PC-3 (cell line): ENCODE measurements around the gene NPPB. TPM values are rescaled to one million over a fixed set of nuclear protein-coding genes. Genes with fewer than 3 reads are reported as not detected.

Experiments
- ATAC-seq: fragments of 200-7000 bp; cut with Tn5 transposase; 2 replicates; pipeline ENCODE4 v1.9.1; 2020; ENCODE audit warnings: mild to moderate bottlenecking, moderate library complexity
- BruUV-seq: library from RNA; stranded (reverse); fragments of 400-500 nt; replicated peaks from 2 replicates; lab custom pipeline; 2021; lab: Mats Ljungman, UMichigan
- CTCF ChIA-PET: fragments of 300-600 bp; sonication (Branson Sonifier 250); formaldehyde crosslinking; loops from one replicate; lab custom pipeline; 2022; ENCODE audit warnings: antibody characterized with exemption; lab: Charles Lee
- POLR2A ChIA-PET: fragments of 300-600 bp; sonication (Branson Sonifier 250); formaldehyde crosslinking; loops from one replicate; lab custom pipeline; 2022; ENCODE audit warnings: antibody characterized with exemption; ENCODE audit not compliant: unreplicated experiment; lab: Charles Lee
- DNase-seq: peaks from one replicate; pipeline ENCODE4 v3.0.0-alpha.2; 2015
- H2AFZ ChIP-seq: fragments of 300-600 bp; sonication (generic); 2 replicates; pipeline ENCODE4 v1.6.0; 2016; ENCODE audit warnings: antibody characterized with exemption, low read length
- H3F3A ChIP-seq: fragments of 300-600 bp; sonication (generic); one replicate; pipeline ENCODE4 v1.6.0; 2017; ENCODE audit warnings: antibody characterized with exemption, low read length, control low read depth, mild to moderate bottlenecking; ENCODE audit not compliant: unreplicated experiment
- H3K27ac ChIP-seq: fragments of 300-600 bp; sonication (generic); 2 replicates; pipeline ENCODE4 v1.5.1; 2016; ENCODE audit warnings: mild to moderate bottlenecking, low read length
- H3K27me3 ChIP-seq: fragments of 300-600 bp; sonication (generic); 2 replicates; pipeline ENCODE4 v1.6.1; 2016; ENCODE audit warnings: low read length, mixed read lengths
- H3K36me3 ChIP-seq: fragments of 300-600 bp; sonication (generic); 2 replicates; pipeline ENCODE4 v1.6.1; 2016; ENCODE audit warnings: low read depth, mixed run types, low read length, mixed read lengths
- H3K4me1 ChIP-seq: fragments of 300-600 bp; sonication (generic); 2 replicates; pipeline ENCODE4 v1.5.1; 2016; ENCODE audit warnings: low read length; ENCODE audit not compliant: insufficient read depth
- H3K4me2 ChIP-seq: fragments of 300-600 bp; sonication (generic); 2 replicates; pipeline ENCODE4 v1.6.0; 2016; ENCODE audit warnings: low read length
- H3K4me3 ChIP-seq: fragments of 300-600 bp; sonication (generic); 2 replicates; pipeline ENCODE4 v1.5.1; 2016; ENCODE audit warnings: mild to moderate bottlenecking, low read length, mixed read lengths
- H3K79me2 ChIP-seq: fragments of 300-600 bp; sonication (generic); 2 replicates; pipeline ENCODE4 v1.6.1; 2017; ENCODE audit warnings: low read length, mixed read lengths
- H3K9ac ChIP-seq: fragments of 300-600 bp; sonication (generic); 2 replicates; pipeline ENCODE4 v1.6.0; 2016; ENCODE audit warnings: mild to moderate bottlenecking, low read length
- H3K9me2 ChIP-seq: fragments of 300-600 bp; sonication (generic); replicated peaks from 2 replicates; pipeline ENCODE4 v1.6.1; 2016; ENCODE audit warnings: mixed run types, low read length, mixed read lengths
- H3K9me3 ChIP-seq: fragments of 300-600 bp; sonication (generic); 2 replicates; pipeline ENCODE4 v1.6.1; 2016; ENCODE audit warnings: low read length, mixed read lengths
- H4K20me1 ChIP-seq: fragments of 300-600 bp; sonication (generic); 2 replicates; pipeline ENCODE4 v1.6.1; 2016; ENCODE audit warnings: low read length, mixed read lengths
- CTCF ChIP-seq: fragments of 300-600 bp; sonication (generic); conservative IDR thresholded peaks from 2 replicates; pipeline ENCODE4 v1.5.1; 2017; ENCODE audit warnings: antibody characterized with exemption, low read depth, mild to moderate bottlenecking, low read length
- EZH2 ChIP-seq: fragments of 300-600 bp; sonication (generic); IDR thresholded peaks from one replicate; pipeline ENCODE4 v1.6.1; 2017; ENCODE audit warnings: antibody characterized with exemption, mild to moderate bottlenecking, low read length; ENCODE audit not compliant: unreplicated experiment
- EZH2phosphoT487 ChIP-seq: fragments of 300-600 bp; sonication (generic); IDR thresholded peaks from 2 replicates; pipeline ENCODE4 v1.6.1; 2018; ENCODE audit warnings: mild to moderate bottlenecking, antibody characterized with exemption, low read length, borderline replicate concordance
- intact Hi-C: fragments of 100-400 bp; cut with micrococcal nuclease; formaldehyde crosslinking; loops from 2 replicates; pipeline ENCODE4 v1.9.0; 2023
- total RNA-seq: library from RNA; depleted of rRNA; stranded (reverse); fragments of >200 nt; gene quantifications from 2 replicates; pipeline ENCODE4 v1.2.3, GENCODE V29; 2014

Gene NPPB
- total RNA-seq, 1 experiment from 2014 or later, result not detected

DNA sequence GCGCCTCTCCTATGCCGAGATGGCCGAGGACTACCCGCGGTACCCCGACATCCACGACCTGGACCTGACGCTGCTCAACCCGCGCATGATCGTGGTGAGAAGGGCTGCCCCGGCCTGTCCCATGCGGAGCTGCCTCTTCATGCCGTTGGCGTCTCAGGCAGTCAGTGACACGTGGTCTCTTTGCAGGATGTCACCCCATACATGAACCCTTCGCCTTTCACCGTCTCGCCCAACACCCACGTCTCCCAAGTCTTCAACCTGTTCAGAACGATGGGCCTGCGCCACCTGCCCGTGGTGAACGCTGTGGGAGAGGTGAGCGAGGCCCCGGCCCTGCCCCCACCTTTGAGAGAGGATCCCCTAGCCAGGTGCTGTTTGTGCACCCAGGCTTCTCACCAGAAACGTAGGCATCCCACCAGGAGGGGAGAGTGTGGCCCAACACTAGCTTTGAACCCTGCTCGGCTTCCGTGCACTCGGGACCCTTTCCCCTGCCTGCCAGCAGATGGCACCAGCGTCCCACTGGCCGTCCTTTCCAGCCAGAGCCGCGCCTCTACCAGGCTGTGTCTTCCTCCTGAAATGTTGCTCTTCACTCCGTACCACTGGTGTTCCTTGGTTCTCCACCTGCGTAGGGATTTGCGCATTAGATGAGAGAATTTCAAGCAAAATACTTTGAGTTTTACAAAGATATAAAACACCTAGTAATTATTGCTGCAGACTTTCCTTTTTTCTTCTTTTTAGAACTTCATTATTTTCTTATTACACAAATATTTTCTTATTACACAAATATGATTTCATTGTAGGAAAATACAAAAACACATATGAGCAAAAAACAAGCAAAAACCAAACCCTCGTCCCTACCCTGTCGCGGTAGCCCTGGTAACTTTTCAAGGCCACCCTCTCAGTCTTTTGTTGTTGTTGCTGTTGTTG lies 20.1 kb downstream of the NPPB start:
- intact Hi-C loops, result loop anchor here (1.0 kb wide), 1 partner anchor 56 kb away; no protein-coding TSS in a partner anchor
- no peaks in the 10 kb centered on the region for H4K20me1 ChIP-seq
- H3K27me3 ChIP-seq, result no peaks in the 10 kb centered on the region
- H3F3A ChIP-seq, result no peaks in the 10 kb centered on the region
- H3K4me3 ChIP-seq, result no peak overlapping the region
- BruUV-seq, result no TSS peak
- H3K27ac ChIP-seq, result no peak overlapping the region
- no peaks in the 10 kb centered on the region for H3K4me1 ChIP-seq
- no peak overlapping the region for H2AFZ ChIP-seq
- peak; percentile 95 for ATAC-seq
- H3K9ac ChIP-seq, result no peak overlapping the region
- peaks cover 10% of the 10 kb centered on the region for H3K36me3 ChIP-seq
- no peak overlapping the region for H3K4me2 ChIP-seq
- CTCF ChIA-PET, result interaction anchor here (0.5 to 1.1 kb wide), 7 partner anchors 14 to 188 kb away, joined by 3 to 7 read pairs (median 5); no protein-coding TSS in a partner anchor
- H3K9me2 ChIP-seq, result no peaks in the 10 kb centered on the region
- TF ChIP-seq CTCF (peak; percentile 95), EZH2phosphoT487 (no peak)
- DNase-seq, result peak; percentile 64
- H3K79me2 ChIP-seq, result no peaks in the 10 kb centered on the region
- POLR2A ChIA-PET, result no interaction called here
- no peaks in the 10 kb centered on the region for H3K9me3 ChIP-seq

DNA sequence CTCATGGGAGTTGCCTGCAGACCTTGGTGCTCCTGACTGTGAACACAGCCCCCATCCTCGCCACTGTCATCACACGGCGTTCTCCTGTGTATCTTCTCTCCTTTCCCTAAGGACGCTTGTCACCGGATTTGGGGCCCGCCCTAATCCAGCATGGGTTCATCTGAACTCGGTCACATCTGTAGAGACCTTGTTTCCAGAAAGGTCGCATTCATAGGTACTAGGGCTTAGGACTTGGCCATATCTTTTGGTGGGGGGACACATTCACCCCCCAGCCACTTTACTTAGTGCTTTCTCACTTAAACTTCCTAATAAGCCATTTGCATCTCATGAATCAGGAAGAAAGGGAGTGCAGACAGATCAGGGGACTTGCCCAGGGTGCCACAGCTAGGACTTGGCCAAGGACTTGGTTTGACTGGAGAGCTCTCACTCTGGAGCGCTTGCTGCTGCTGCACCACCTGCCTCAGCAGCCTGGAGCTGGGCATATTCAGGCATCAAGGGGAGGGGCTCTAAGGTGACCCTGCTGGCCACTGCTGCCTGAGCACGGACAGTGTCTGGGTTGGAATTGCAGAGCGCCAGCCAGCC lies 20.9 kb downstream of the NPPB start:
- ATAC-seq (peak; percentile 19; the same call in 1 of the 2 replicates), DNase-seq (no peak)
- CTCF ChIA-PET, result interaction anchor here (0.5 to 1.1 kb wide), 8 partner anchors 15 to 189 kb away, joined by 3 to 7 read pairs (median 6); no protein-coding TSS in a partner anchor
- intact Hi-C loops, result loop anchor here (1.0 kb wide), 1 partner anchor 56 kb away; no protein-coding TSS in a partner anchor
- no peak overlapping the region for H3K4me2 ChIP-seq
- H2AFZ ChIP-seq, result no peak overlapping the region
- H3K9me3 ChIP-seq, result no peaks in the 10 kb centered on the region
- no peaks in the 10 kb centered on the region for H3K9me2 ChIP-seq
- H3K9ac ChIP-seq, result no peak overlapping the region
- H3K4me3 ChIP-seq, result no peak overlapping the region
- H3K27ac ChIP-seq, result no peak overlapping the region
- POLR2A ChIA-PET, result no interaction called here
- no peaks in the 10 kb centered on the region for H3K27me3 ChIP-seq
- TF ChIP-seq CTCF, result no peak
- TF ChIP-seq EZH2, result no peak
- no peak for TF ChIP-seq EZH2phosphoT487
- no TSS peak for BruUV-seq
- H3K79me2 ChIP-seq, result no peaks in the 10 kb centered on the region
- H3K36me3 ChIP-seq, result peaks cover 10% of the 10 kb centered on the region
- no peaks in the 10 kb centered on the region for H3K4me1 ChIP-seq
- no peaks in the 10 kb centered on the region for H4K20me1 ChIP-seq
- no peaks in the 10 kb centered on the region for H3F3A ChIP-seq
